Thymus (tissue), 11 donors: ENCODE results near the gene CIDEB. TPM values are rescaled to one million over a fixed set of nuclear protein-coding genes. Genes with fewer than 3 reads are reported as not detected.

ENCODE experiments used
- DNase-seq, 9 donors: peaks; one replicate each; pipeline ENCODE4 v3.0.0-alpha.2; 2013; ENCODE audit warnings: low spot score in 9 of 9, low read depth in 6 of 9, missing footprints in 1 of 9
- H3K27ac ChIP-seq, 2 donors: one replicate each; pipeline ENCODE4 v1.5.1; 2013; ENCODE audit warnings: control low read depth in 1 of 2, low read depth in 1 of 2, low read length in 1 of 2, mild to moderate bottlenecking in 1 of 2, moderate library complexity in 1 of 2
- H3K27me3 ChIP-seq, 2 donors: one replicate each; pipeline ENCODE4 v1.5.1; 2013; ENCODE audit warnings: low read length in 1 of 2; ENCODE audit not compliant: control insufficient read depth in 2 of 2, insufficient read depth in 1 of 2
- H3K36me3 ChIP-seq, 2 donors: one replicate each; pipeline ENCODE4 v1.5.1; 2013; ENCODE audit warnings: low read length in 1 of 2, mild to moderate bottlenecking in 1 of 2, moderate library complexity in 1 of 2; ENCODE audit not compliant: control insufficient read depth in 2 of 2, insufficient read depth in 2 of 2
- H3K4me1 ChIP-seq, 2 donors: one replicate each; pipeline ENCODE4 v1.5.1; 2013; ENCODE audit warnings: low read length in 2 of 2; ENCODE audit not compliant: control insufficient read depth in 2 of 2, insufficient read depth in 2 of 2
- H3K4me3 ChIP-seq, 2 donors: one replicate each; pipeline ENCODE4 v1.5.1; 2013; ENCODE audit warnings: low read length in 2 of 2, control low read depth in 1 of 2, mild to moderate bottlenecking in 1 of 2
- H3K9me3 ChIP-seq, 2 donors: one replicate each; pipeline ENCODE4 v1.5.1; 2013; ENCODE audit warnings: low read length in 1 of 2, mild to moderate bottlenecking in 1 of 2; ENCODE audit not compliant: control insufficient read depth in 2 of 2, insufficient read depth in 1 of 2
- WGBS: extraction: QIAGEN DNeasy Blood & Tissue Kit; methylation state at CpG from one replicate; pipeline ENCODE4 v1.1.7; 2013; 5-methylcytosine and 5-hydroxymethylcytosine counted together
- polyA plus RNA-seq: library from polyadenylated mRNA; stranded (reverse); fragments of 200-250 nt; gene quantifications from one replicate; pipeline ENCODE4 v1.2.3, GENCODE V29; 2013
- total RNA-seq: library from RNA; stranded (reverse); fragments of 120-200 nt; gene quantifications from one replicate; pipeline ENCODE4 v1.2.4, GENCODE V29; 2013
- donor health status: healthy.

CIDEB gene
- total and polyA plus RNA-seq, 2 donors: 8.1 to 13.4 TPM

DNA sequence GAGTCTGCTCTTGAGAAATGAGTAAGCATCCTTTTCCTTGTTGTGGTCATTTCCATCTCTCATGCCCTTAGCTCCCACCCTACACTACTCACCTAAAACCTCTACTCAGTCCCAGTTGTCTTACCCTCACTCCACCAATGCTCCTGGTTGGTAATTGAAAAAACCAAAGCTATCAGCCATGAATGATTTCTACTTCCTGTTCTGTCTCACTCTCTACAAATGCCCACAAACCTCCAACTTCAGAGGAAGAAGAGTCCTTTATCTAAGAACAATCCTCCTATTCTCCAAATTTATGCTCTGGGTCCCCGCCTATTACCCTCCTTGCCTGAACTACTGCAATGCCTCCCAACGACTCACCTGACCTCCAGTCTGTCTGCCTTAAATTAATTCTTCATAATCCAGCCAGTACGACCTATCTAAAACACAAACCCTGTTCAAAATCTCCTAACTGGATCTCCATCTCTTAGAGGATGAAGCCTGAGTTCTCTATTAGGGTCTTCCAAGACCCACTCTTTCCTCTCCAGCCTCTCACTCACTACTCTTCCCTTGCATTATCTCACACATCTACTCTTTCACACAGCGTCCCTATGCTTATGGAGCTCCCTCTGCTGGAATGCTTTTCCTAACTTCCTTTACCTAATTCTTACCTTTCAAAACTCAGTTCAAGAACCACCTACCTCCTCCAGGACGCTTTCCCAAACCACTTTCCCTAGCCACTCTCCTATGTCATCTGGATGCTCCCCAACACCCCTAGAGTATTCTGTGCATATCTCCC is 10.4 kb downstream of the CIDEB start:
- Histone ChIP-seq H3K9me3 (no peaks in the 10 kb centered on the region), H3K36me3 (peaks cover 23 to 32% of the 10 kb centered on the region in 2 donors), H3K27ac (peak overlapping the region in 1 of 2 donors; percentile 40), H3K4me1 (peaks cover 14 to 32% of the 10 kb centered on the region in 2 donors), H3K4me3 (no peak overlapping the region), H3K27me3 (no peaks in the 10 kb centered on the region)
- peak in 1 of 9 donors; percentile 42 for DNase-seq
- WGBS: 58% methylated on average over 5 of the region's 5 CpGs

DNA sequence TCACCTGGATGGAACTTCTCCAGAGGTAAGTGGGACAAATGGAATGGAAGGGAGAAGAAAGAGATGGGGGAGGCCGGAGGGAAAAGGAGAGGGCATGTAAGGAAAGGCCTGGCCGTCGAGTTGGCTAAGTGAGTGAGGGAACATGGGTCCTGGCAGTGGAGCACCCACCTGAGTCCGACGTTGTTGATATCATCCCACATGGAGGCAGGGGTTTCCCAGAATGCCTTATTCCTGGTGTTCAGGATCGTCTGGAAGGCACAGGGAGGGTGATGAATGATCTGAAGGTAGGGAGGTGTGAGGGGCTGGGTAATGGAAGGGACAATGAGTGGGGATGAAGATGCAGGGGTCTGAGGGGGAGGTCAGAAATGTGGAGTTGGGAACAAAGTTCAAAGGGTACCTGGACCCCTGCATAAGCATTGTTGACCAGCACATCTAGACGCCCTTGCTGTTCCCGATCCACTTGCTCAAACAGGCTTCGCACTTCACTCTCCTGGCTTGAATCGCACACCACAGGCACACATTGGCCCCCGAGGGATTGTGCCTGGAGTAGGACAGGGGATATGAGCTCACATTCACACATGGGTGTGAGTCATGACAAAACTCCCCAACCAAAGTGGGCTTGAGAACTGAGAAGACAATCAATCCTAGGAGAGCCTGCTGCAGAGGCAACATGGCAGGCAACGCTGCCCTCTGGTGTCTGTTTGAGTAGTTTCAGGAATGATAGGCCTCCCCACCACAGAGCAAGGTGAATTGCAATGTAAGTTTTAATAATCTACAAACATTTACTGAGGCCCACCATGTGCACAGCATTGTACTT is 11.2 kb downstream of the CIDEB start:
- peak in 8 of 9 donors; percentile 36 to 83 (median 68) for DNase-seq
- Histone ChIP-seq H3K4me3 (no peak overlapping the region), H3K36me3 (peaks cover 20 to 31% of the 10 kb centered on the region in 2 donors), H3K9me3 (no peaks in the 10 kb centered on the region), H3K27me3 (no peaks in the 10 kb centered on the region), H3K27ac (peak overlapping the region in 1 of 2 donors; percentile 40), H3K4me1 (peaks cover 14 to 32% of the 10 kb centered on the region in 2 donors)
- 79% methylated on average over 12 of the region's 12 CpGs for WGBS

DNA sequence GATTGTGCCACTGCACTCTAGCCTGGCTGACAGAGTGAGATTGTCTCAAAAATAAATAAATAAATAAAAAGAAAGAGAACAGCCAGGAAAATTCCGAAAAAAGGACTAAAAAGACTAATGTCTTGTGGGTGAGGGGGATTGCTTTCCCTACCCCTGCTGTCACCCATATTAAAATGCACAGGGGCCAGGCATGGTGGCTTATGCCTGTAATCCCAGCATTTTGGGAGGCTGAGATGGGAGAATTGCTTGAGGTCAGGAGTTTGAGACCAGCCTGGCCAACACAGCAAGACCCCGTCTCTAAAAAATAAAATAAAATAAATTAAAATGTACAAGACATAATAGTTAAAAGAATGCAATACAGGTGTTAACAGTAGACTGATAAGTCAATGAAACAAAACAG is 14.3 kb downstream of the CIDEB start:
- Histone ChIP-seq H3K4me1 (peaks cover 3 to 13% of the 10 kb centered on the region in 2 donors), H3K27ac (no peak overlapping the region), H3K27me3 (no peaks in the 10 kb centered on the region), H3K36me3 (peaks cover 34 to 49% of the 10 kb centered on the region in 2 donors), H3K4me3 (no peak overlapping the region), H3K9me3 (no peaks in the 10 kb centered on the region)
- WGBS: 94% methylated on average over 2 of the region's 2 CpGs
- no peak for DNase-seq

DNA sequence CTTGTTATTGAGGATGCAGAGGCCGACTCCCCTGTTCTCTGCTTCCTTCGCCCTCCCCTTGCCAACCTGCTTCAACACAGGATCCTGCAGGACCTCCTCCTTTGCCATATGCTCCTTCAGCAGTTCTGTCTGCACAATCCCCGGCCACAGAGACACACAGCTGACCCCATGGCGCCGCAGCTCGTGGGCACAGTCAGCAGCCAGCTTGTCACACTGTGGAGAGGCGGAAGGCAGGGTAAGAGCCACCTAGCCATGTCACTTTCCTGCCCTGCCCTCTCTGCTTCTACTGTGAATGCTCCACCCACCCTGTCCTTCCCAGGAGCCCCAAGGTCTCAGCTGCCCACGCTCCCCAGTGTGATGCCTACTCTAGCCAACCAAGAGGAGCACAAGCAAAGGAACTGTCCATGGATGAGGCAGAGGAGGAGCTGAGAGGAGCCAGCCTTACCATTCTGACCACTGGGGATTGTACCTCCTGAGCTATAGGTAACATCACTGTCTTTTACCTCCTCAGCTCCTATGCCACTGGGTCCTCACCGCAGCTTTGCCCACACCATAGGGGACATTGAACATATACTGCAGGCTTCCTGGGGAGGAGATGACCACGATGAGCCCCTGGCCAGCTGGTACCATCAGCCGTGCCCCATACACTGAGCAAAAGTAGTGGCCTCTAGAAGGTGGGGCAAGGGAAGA is 15.5 kb downstream of the CIDEB start:
- 97% methylated on average over 11 of the region's 11 CpGs for WGBS
- Histone ChIP-seq H3K4me1 (peaks cover 2 to 8% of the 10 kb centered on the region in 2 donors), H3K36me3 (peaks cover 34 to 49% of the 10 kb centered on the region in 2 donors), H3K27ac (no peak overlapping the region), H3K9me3 (no peaks in the 10 kb centered on the region), H3K4me3 (no peak overlapping the region), H3K27me3 (no peaks in the 10 kb centered on the region)
- no peak for DNase-seq

DNA sequence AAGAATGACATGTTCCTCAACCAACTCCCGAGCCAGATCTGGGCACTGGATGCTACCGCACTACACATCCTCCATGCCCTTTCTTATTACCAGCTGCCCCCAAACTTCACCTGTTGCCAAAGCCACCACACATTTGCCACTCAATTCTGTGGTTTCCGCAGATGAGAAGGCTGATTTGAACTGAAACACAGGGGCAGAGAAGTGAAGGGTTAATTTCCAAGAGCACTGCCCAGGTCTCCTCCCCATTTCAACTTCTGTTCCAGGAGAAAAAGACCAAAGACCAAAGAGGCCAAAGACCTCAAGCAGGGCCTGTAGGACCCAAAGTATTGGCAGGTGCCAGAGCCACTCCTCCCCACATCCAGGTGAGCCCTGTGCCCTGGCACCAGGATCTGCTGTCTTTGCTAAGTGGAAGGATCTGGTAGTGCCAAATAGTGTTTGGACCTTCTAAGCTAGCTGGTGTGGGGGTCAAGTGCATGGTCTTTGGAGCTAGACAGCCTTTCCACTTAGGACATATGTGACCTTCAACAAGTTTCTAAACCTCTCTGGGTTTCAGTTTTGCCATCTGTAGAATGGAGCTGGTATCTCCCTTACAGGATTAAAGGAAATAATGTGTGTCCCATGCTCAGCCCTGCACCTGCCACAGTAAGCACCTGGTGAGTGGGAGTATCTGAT is 16.2 kb downstream of the CIDEB start:
- H3K27ac ChIP-seq: no peak overlapping the region
- 96% methylated on average over 3 of the region's 3 CpGs for WGBS
- no peak overlapping the region for H3K4me3 ChIP-seq
- H3K4me1 ChIP-seq: peaks cover 0 to under 1% of the 10 kb centered on the region in 2 donors
- DNase-seq: no peak
- peaks cover 34 to 49% of the 10 kb centered on the region in 2 donors for H3K36me3 ChIP-seq
- H3K9me3 ChIP-seq: no peaks in the 10 kb centered on the region
- no peaks in the 10 kb centered on the region for H3K27me3 ChIP-seq

DNA sequence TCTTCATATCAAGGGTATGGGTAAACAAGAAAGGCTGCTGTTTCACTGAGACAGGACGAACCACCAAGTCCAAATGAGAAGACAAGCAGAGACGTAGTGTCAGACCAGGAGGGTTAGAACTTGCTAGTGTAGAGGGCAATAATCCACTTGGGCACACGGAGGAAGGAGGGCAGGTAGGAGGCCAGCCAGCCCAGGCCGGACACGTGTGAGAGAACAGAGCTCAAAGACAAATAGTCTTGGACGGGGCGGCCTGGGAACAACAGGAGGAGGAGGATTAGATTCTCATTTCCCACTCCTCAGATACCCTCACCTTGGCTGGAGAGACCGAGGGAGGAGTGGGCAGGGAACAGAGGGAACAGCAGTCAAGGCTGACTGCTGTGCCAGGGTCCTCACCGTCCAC is 17.0 kb downstream of the CIDEB start:
- Histone ChIP-seq H3K27me3 (no peaks in the 10 kb centered on the region), H3K27ac (no peak overlapping the region), H3K4me3 (no peak overlapping the region), H3K4me1 (no peaks in the 10 kb centered on the region), H3K36me3 (peaks cover 27 to 42% of the 10 kb centered on the region in 2 donors), H3K9me3 (no peaks in the 10 kb centered on the region)
- WGBS: 97% methylated on average over 9 of the region's 9 CpGs
- DNase-seq: no peak

DNA sequence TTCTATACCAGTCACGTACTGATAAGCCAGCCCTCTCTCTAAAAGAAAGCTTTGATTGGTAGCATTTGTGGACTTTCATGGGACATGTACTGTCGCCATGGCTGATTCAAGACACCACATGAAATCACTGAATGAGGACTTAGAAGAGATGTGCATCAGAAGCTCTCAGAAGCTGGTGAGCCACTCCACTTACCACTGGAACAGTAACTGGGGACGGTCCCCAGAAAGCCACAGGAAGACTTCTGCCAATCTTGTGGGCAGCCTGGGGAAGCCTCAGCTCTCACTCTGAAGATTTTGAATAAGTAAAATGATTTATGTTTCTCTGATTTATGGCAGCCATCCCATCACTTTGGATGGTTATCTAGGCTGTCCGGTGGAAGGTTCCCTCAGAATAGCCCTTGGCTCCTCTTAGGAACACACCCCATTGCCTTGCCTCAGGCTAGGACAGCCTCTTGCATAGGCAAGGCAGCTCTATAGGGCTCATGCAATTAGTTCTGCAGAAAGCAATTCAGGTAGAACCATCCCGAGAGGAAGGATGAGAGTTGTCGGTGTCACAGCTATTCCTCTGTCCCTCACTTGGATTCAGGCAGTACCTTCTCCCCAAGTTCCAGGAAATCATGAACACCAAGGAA is 18.0 kb downstream of the CIDEB start:
- Histone ChIP-seq H3K27ac (no peak overlapping the region), H3K36me3 (peaks cover 26 to 36% of the 10 kb centered on the region in 2 donors), H3K27me3 (no peaks in the 10 kb centered on the region), H3K4me3 (no peak overlapping the region), H3K4me1 (no peaks in the 10 kb centered on the region), H3K9me3 (no peaks in the 10 kb centered on the region)
- no peak for DNase-seq
- WGBS: 81% methylated on average over 6 of the region's 6 CpGs

DNA sequence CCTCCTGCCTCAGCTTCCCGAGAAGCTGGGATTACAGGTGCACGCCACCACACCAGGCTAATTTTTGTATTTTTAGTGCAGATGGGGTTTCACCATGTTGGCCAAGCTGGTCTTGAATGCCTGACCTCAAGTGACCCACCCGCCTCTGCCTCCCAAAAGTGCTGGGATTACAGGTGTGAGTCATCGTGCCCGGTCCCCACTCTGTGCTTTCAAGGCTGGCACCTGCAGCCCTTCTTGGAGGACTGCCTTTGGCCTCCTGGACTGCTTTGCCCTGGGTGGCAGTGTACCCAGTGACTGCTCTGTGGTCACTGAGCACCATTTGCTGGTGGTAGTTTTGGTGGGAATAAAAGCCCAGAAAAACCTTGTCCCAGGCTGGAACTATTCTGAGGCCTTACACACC is 20.8 kb downstream of the CIDEB start:
- Histone ChIP-seq H3K36me3 (peaks cover 19 to 27% of the 10 kb centered on the region in 2 donors), H3K9me3 (no peaks in the 10 kb centered on the region), H3K27ac (no peak overlapping the region), H3K27me3 (no peaks in the 10 kb centered on the region), H3K4me3 (no peak overlapping the region), H3K4me1 (no peaks in the 10 kb centered on the region)
- DNase-seq: no peak
- WGBS: 97% methylated on average over 5 of the region's 5 CpGs
